Nephron (organoid): Measurements from ENCODE around the gene ZPBP2.
"Not testable (repeated sequence)": the region's sequence is repeated elsewhere in the genome, so short reads cannot be mapped to it uniquely, and the experiment has no call there.

ENCODE experiments used
- H3K27ac Mint-ChIP-seq, 3 experiments: 2 replicates each; pipeline ENCODE4 v1.8.0; 2020; ENCODE audit warnings: mixed read lengths in 3 of 3, mild to moderate bottlenecking in 2 of 3, moderate library complexity in 1 of 3
- H3K27me3 Mint-ChIP-seq: 2 replicates; pipeline ENCODE4 v1.8.0; 2021; ENCODE audit warnings: low read depth, mild to moderate bottlenecking, moderate library complexity, mixed read lengths
- H3K36me3 Mint-ChIP-seq: 2 replicates; pipeline ENCODE4 v1.8.0; 2020; ENCODE audit warnings: low read depth, mixed read lengths
- H3K4me1 Mint-ChIP-seq: 2 replicates; pipeline ENCODE4 v1.8.0; 2020; ENCODE audit warnings: mixed read lengths
- H3K4me3 Mint-ChIP-seq, 3 experiments: 2 replicates each; pipeline ENCODE4 v1.8.0; 2020; ENCODE audit warnings: mild to moderate bottlenecking in 3 of 3, mixed read lengths in 3 of 3, moderate library complexity in 2 of 3
- H3K9me3 Mint-ChIP-seq: 2 replicates; pipeline ENCODE4 v1.8.0; 2020; ENCODE audit warnings: mixed read lengths
- CTCF ChIP-seq, 3 experiments: fragments of 200-600 bp; sonication (generic); IDR thresholded peaks; one replicate each; pipeline ENCODE4 v1.5.0; 2021; ENCODE audit warnings: antibody characterized with exemption in 3 of 3; ENCODE audit not compliant: unreplicated experiment in 3 of 3

ZPBP2 gene

GRCh38 chr17:39845052-39845846, 22.8 kb upstream of the ZPBP2 start:
- no peaks in the 10 kb centered on the region for H3K27me3 Mint-ChIP-seq
- no peak overlapping the region for H3K4me3 Mint-ChIP-seq
- H3K27ac Mint-ChIP-seq, result no peak overlapping the region
- H3K4me1 Mint-ChIP-seq, result peaks cover 22% of the 10 kb centered on the region
- no peaks in the 10 kb centered on the region for H3K36me3 Mint-ChIP-seq
- no peak for TF ChIP-seq CTCF (IDR thresholded peaks at IDR 0.05; ENCODE audit: unreplicated experiment in 3 of 3)
- H3K9me3 Mint-ChIP-seq, result no peaks in the 10 kb centered on the region

DNA sequence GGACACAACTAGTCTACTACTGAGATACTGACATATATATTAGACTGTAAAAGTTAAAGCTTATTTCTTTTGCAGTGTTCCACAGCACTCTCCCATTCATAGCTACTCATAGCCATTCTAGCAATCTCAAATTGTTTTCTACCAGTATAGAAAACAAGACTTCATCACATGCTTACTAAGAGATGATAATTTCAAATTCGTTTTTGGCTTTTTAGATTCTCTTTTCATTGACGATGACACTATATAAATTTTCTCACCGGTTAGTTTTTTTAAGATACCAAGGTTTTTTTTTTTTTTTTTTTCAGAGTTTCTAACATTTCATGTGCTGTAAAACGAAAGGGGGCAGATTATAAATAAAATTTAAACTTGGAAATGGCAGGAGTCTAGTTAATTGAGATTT, 21.8 kb upstream of the ZPBP2 start:
- H3K4me1 Mint-ChIP-seq, result peaks cover 22% of the 10 kb centered on the region
- H3K36me3 Mint-ChIP-seq, result no peaks in the 10 kb centered on the region
- H3K27ac Mint-ChIP-seq, result no peak overlapping the region
- no peaks in the 10 kb centered on the region for H3K9me3 Mint-ChIP-seq
- H3K4me3 Mint-ChIP-seq, result no peak overlapping the region
- TF ChIP-seq CTCF (IDR thresholded peaks at IDR 0.05; ENCODE audit: unreplicated experiment in 3 of 3), result no peak
- no peaks in the 10 kb centered on the region for H3K27me3 Mint-ChIP-seq

- H3K36me3 Mint-ChIP-seq, result no peaks in the 10 kb centered on the region
- no peak for TF ChIP-seq CTCF (IDR thresholded peaks at IDR 0.05; ENCODE audit: unreplicated experiment in 3 of 3)
- no peak overlapping the region for H3K4me3 Mint-ChIP-seq
- H3K27ac Mint-ChIP-seq, result peak overlapping the region in 2 of 3 experiments; percentile 17 to 47
- H3K9me3 Mint-ChIP-seq, result no peaks in the 10 kb centered on the region
- no peaks in the 10 kb centered on the region for H3K27me3 Mint-ChIP-seq
- peaks cover 15% of the 10 kb centered on the region for H3K4me1 Mint-ChIP-seq
Measured at GRCh38 chr17:39848600-39848999, 19.4 kb upstream of the ZPBP2 start.

- not testable (repeated sequence) for H3K9me3 Mint-ChIP-seq, H3K36me3 Mint-ChIP-seq, H3K27ac Mint-ChIP-seq, H3K27me3 Mint-ChIP-seq, H3K4me3 Mint-ChIP-seq
- H3K4me1 Mint-ChIP-seq, result peaks cover 15% of the 10 kb centered on the region
Measured at GRCh38 chr17:39850186-39850585, 17.8 kb upstream of the ZPBP2 start.

- no peaks in the 10 kb centered on the region for H3K36me3 Mint-ChIP-seq
- no peak overlapping the region for H3K4me3 Mint-ChIP-seq
- no peak overlapping the region for H3K27ac Mint-ChIP-seq
- H3K27me3 Mint-ChIP-seq, result peaks cover 2% of the 10 kb centered on the region
- peaks cover 8% of the 10 kb centered on the region for H3K4me1 Mint-ChIP-seq
- TF ChIP-seq CTCF (IDR thresholded peaks at IDR 0.05; ENCODE audit: unreplicated experiment in 3 of 3), result no peak
- no peaks in the 10 kb centered on the region for H3K9me3 Mint-ChIP-seq
Measured at GRCh38 chr17:39852239-39852638, 15.8 kb upstream of the ZPBP2 start.

GRCh38 chr17:39854909-39855308, 13.1 kb upstream of the ZPBP2 start:
- H3K27ac Mint-ChIP-seq, result no peak overlapping the region
- no peaks in the 10 kb centered on the region for H3K9me3 Mint-ChIP-seq
- peaks cover 9% of the 10 kb centered on the region for H3K27me3 Mint-ChIP-seq
- H3K4me3 Mint-ChIP-seq, result no peak overlapping the region
- no peaks in the 10 kb centered on the region for H3K4me1 Mint-ChIP-seq
- H3K36me3 Mint-ChIP-seq, result no peaks in the 10 kb centered on the region
- TF ChIP-seq CTCF (IDR thresholded peaks at IDR 0.05; ENCODE audit: unreplicated experiment in 3 of 3), result no peak

DNA sequence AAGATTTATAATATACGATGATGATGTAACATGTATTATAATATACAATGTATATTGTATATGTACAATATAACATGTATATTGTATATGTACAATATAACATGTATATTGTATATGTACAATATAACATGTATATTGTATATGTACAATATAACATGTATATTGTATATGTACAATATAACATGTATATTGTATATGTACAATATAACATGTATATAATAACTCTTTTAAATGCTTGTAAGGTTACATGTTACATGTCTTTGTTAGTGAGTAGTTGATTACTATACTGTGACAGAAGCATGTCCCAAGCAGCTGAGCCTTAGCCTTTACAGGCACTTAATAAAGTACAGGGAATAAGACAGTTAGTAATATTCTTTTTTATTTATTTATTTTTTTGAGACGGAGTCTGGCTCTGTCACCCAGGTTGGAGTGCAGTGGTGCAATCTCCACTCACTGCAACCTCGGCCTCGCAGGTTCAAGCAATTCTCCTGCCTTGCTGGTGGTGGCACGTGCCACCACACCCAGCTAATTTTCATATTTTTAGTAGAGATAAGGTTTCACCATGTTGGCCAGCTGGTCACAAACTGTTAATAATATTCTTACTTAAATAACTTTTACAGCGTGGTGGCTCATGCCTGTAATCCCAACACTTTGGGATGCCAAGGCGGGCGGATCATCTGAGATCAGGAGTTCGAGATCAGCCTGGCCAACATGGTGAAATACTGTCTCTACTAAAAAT, 11.9 kb upstream of the ZPBP2 start:
- peaks cover 17% of the 10 kb centered on the region for H3K27me3 Mint-ChIP-seq
- H3K4me1 Mint-ChIP-seq, H3K36me3 Mint-ChIP-seq, H3K27ac Mint-ChIP-seq, H3K4me3 Mint-ChIP-seq, H3K9me3 Mint-ChIP-seq: not testable (repeated sequence)
